Skeletal muscle tissue (tissue), 4 donors: ENCODE results near the gene JADE2. TPM values are rescaled to one million over a fixed set of nuclear protein-coding genes. Genes with fewer than 3 reads are reported as not detected.
A peak's percentile ranks its signal among the peaks of the same experiment; 100 is the strongest.

ENCODE experiments used
- H3K27ac ChIP-seq: one replicate; pipeline ENCODE4 v1.7.0; 2013; ENCODE audit warnings: mild to moderate bottlenecking, low read depth, low read length, inconsistent platforms
- H3K27me3 ChIP-seq, 3 donors: one replicate each; pipeline ENCODE4 v1.7.0; 2013; ENCODE audit warnings: low read length in 3 of 3; ENCODE audit not compliant: control insufficient read depth in 3 of 3, insufficient read depth in 3 of 3
- H3K36me3 ChIP-seq, 3 donors: one replicate each; pipeline ENCODE4 v1.7.0; 2013; ENCODE audit warnings: low read length in 3 of 3; ENCODE audit not compliant: control insufficient read depth in 3 of 3, insufficient read depth in 3 of 3
- H3K4me1 ChIP-seq, 3 donors: one replicate each; pipeline ENCODE4 v1.7.0; 2013; ENCODE audit warnings: low read length in 3 of 3, mild to moderate bottlenecking in 3 of 3; ENCODE audit not compliant: control insufficient read depth in 3 of 3, insufficient read depth in 3 of 3
- H3K4me3 ChIP-seq, 3 donors: one replicate each; pipeline ENCODE4 v1.7.0; 2013; ENCODE audit warnings: low read length in 3 of 3
- H3K9ac ChIP-seq, 3 donors: one replicate each; pipeline ENCODE4 v1.7.0; 2013; ENCODE audit warnings: low read length in 3 of 3, mild to moderate bottlenecking in 3 of 3, moderate library complexity in 2 of 3, low read depth in 1 of 3
- H3K9me3 ChIP-seq, 3 donors: one replicate each; pipeline ENCODE4 v1.7.0; 2013; ENCODE audit warnings: low read length in 3 of 3; ENCODE audit not compliant: control insufficient read depth in 3 of 3
- total RNA-seq: library from RNA; depleted of rRNA; stranded (reverse); fragments of >200 nt; gene quantifications from one replicate; pipeline ENCODE4 v1.2.3, GENCODE V29; 2014
- donor health status: Osteomylitis.

JADE2 gene
- total RNA-seq, 1 donor from 2014 or later: 1.6 TPM

- no peak overlapping the region for H3K27ac ChIP-seq
- no peaks in the 10 kb centered on the region for H3K9me3 ChIP-seq
- H3K36me3 ChIP-seq: peaks cover 42 to 63% (median 53%) of the 10 kb centered on the region in 3 donors
- no peak overlapping the region for H3K9ac ChIP-seq
- peaks cover 11 to 31% (median 23%) of the 10 kb centered on the region in 3 donors for H3K4me1 ChIP-seq
- H3K4me3 ChIP-seq: no peak overlapping the region
- no peaks in the 10 kb centered on the region for H3K27me3 ChIP-seq
Measured at GRCh38 chr5:134559672-134560071, 34.2 kb downstream of the JADE2 start.

GRCh38 chr5:134560698-134561097 is 35.2 kb downstream of the JADE2 start:
- no peak overlapping the region for H3K4me3 ChIP-seq
- no peak overlapping the region for H3K9ac ChIP-seq
- H3K4me1 ChIP-seq: peaks cover 6 to 21% (median 13%) of the 10 kb centered on the region in 3 donors
- H3K36me3 ChIP-seq: peaks cover 48 to 65% (median 60%) of the 10 kb centered on the region in 3 donors
- H3K9me3 ChIP-seq: no peaks in the 10 kb centered on the region
- no peak overlapping the region for H3K27ac ChIP-seq
- no peaks in the 10 kb centered on the region for H3K27me3 ChIP-seq

- Histone ChIP-seq H3K27ac (no peak overlapping the region), H3K4me3 (no peak overlapping the region), H3K36me3 (peaks cover 56 to 74% (median 71%) of the 10 kb centered on the region in 3 donors), H3K4me1 (peaks cover 6 to 19% (median 8%) of the 10 kb centered on the region in 3 donors), H3K9ac (peak overlapping the region in 1 of 3 donors; percentile 16), H3K9me3 (no peaks in the 10 kb centered on the region), H3K27me3 (no peaks in the 10 kb centered on the region)
Measured at GRCh38 chr5:134561871-134562296, 36.4 kb downstream of the JADE2 start.

- Histone ChIP-seq H3K36me3 (peaks cover 58 to 82% (median 79%) of the 10 kb centered on the region in 3 donors), H3K27ac (no peak overlapping the region), H3K4me3 (no peak overlapping the region), H3K27me3 (no peaks in the 10 kb centered on the region), H3K9me3 (no peaks in the 10 kb centered on the region), H3K9ac (no peak overlapping the region), H3K4me1 (peaks cover 18 to 28% (median 22%) of the 10 kb centered on the region in 3 donors)
Measured at GRCh38 chr5:134563221-134563620, 37.8 kb downstream of the JADE2 start.

GRCh38 chr5:134563962-134564361 is 38.5 kb downstream of the JADE2 start:
- no peak overlapping the region for H3K27ac ChIP-seq
- peaks cover 58 to 82% (median 77%) of the 10 kb centered on the region in 3 donors for H3K36me3 ChIP-seq
- peaks cover 25 to 36% (median 29%) of the 10 kb centered on the region in 3 donors for H3K4me1 ChIP-seq
- no peaks in the 10 kb centered on the region for H3K27me3 ChIP-seq
- H3K4me3 ChIP-seq: no peak overlapping the region
- H3K9ac ChIP-seq: no peak overlapping the region
- H3K9me3 ChIP-seq: no peaks in the 10 kb centered on the region

- H3K36me3 ChIP-seq: peaks cover 58 to 79% (median 73%) of the 10 kb centered on the region in 3 donors
Measured at GRCh38 chr5:134564396-134564795, 38.9 kb downstream of the JADE2 start.

GRCh38 chr5:134565791-134566740 is 40.6 kb downstream of the JADE2 start:
- Histone ChIP-seq H3K27me3 (no peaks in the 10 kb centered on the region), H3K9ac (no peak overlapping the region), H3K9me3 (no peaks in the 10 kb centered on the region), H3K4me1 (peaks cover 46 to 50% (median 48%) of the 10 kb centered on the region in 3 donors), H3K36me3 (peaks cover 44 to 71% (median 63%) of the 10 kb centered on the region in 3 donors), H3K27ac (no peak overlapping the region), H3K4me3 (no peak overlapping the region)

More at GRCh38 chr5:134564396-134564795, 38.9 kb downstream of the JADE2 start:
- Histone ChIP-seq H3K4me3 (no peak overlapping the region), H3K27ac (no peak overlapping the region), H3K9me3 (no peaks in the 10 kb centered on the region), H3K27me3 (no peaks in the 10 kb centered on the region), H3K9ac (no peak overlapping the region), H3K4me1 (peaks cover 30 to 37% (median 33%) of the 10 kb centered on the region in 3 donors)

- Histone ChIP-seq H3K36me3 (peaks cover 41 to 66% (median 58%) of the 10 kb centered on the region in 3 donors), H3K4me3 (no peak overlapping the region), H3K9ac (no peak overlapping the region), H3K9me3 (no peaks in the 10 kb centered on the region), H3K27me3 (no peaks in the 10 kb centered on the region), H3K27ac (no peak overlapping the region), H3K4me1 (peaks cover 45 to 55% (median 53%) of the 10 kb centered on the region in 3 donors)
Measured at GRCh38 chr5:134566741-134567221, 41.3 kb downstream of the JADE2 start.

- Histone ChIP-seq H3K9ac (peak overlapping the region in 1 of 3 donors; percentile 9), H3K27me3 (no peaks in the 10 kb centered on the region), H3K4me3 (no peak overlapping the region), H3K36me3 (peaks cover 46 to 66% (median 61%) of the 10 kb centered on the region in 3 donors), H3K27ac (peak overlapping the region; percentile 59), H3K9me3 (no peaks in the 10 kb centered on the region), H3K4me1 (peaks cover 49 to 58% (median 55%) of the 10 kb centered on the region in 3 donors)
Measured at GRCh38 chr5:134567641-134568336, 42.3 kb downstream of the JADE2 start.
